HepG2 (cell line): ENCODE measurements around the gene SCAF8. TPM values are rescaled to one million over a fixed set of nuclear protein-coding genes. Genes with fewer than 3 reads are reported as not detected.
A peak's percentile ranks its signal among the peaks of the same experiment; 100 is the strongest.

Source experiments
- PLRG1 ChIP-seq: fragments of 450-650 bp; conservative IDR thresholded peaks from 2 replicates; pipeline ENCODE4 v1.6.1; 2016
- RELA ChIP-seq: sonication (generic); formaldehyde crosslinking; IDR thresholded peaks from 2 replicates; pipeline ENCODE4 v1.4.0; 2020; ENCODE audit warnings: missing genetic modification reagents
- SIX1 ChIP-seq: sonication (generic); formaldehyde crosslinking; IDR thresholded peaks from 2 replicates; pipeline ENCODE4 v1.4.0; 2020; ENCODE audit warnings: missing genetic modification reagents, borderline replicate concordance
- ZBTB3 ChIP-seq: sonication (generic); formaldehyde crosslinking; IDR thresholded peaks from 2 replicates; pipeline ENCODE4 v1.4.0; 2020; ENCODE audit warnings: low read depth, mild to moderate bottlenecking, moderate library complexity, missing genetic modification reagents, borderline replicate concordance
- ZNF350 ChIP-seq: sonication (generic); formaldehyde crosslinking; IDR thresholded peaks from 2 replicates; pipeline ENCODE4 v1.4.0; 2020; ENCODE audit warnings: mild to moderate bottlenecking, low read depth, missing genetic modification reagents, borderline replicate concordance
- ZNF597 ChIP-seq: sonication (generic); formaldehyde crosslinking; IDR thresholded peaks from 2 replicates; pipeline ENCODE4 v1.5.0; 2020; ENCODE audit warnings: missing genetic modification reagents
- polyA plus RNA-seq, 8 experiments: library from polyadenylated mRNA; depleted of rRNA in 3 of 8; stranded (reverse) in 7 of 8; unstranded in 1 of 8; fragments of >200 nt; fragmentation: Illumina TruSeq in 4 of 8; extraction: Trizol in 4 of 8; gene quantifications; 2 replicates each; pipeline versions ENCODE4 v1.2.1 to v1.2.3, GENCODE V29; 2011 to 2016; ENCODE audit warnings: low read depth in 4 of 8, missing spikeins in 1 of 8, mixed read lengths in 1 of 8; ENCODE audit not compliant: insufficient read depth in 1 of 8
- total RNA-seq, 5 experiments: library from RNA; depleted of rRNA; stranded (reverse); fragments of >200 nt; fragmentation: Illumina TruSeq; extraction: Trizol; gene quantifications; 2 replicates each; pipeline ENCODE4 v1.2.3, GENCODE V29; 2016; ENCODE audit warnings: low read depth in 1 of 5
- TF ChIP-seq, protein P1 (sequence below): IDR thresholded peaks from 2 replicates; pipeline ENCODE4 v1.6.1; 2016; ENCODE audit warnings: low read depth
- TF ChIP-seq, protein P2 (sequence below): sonication (generic); formaldehyde crosslinking; IDR thresholded peaks from 2 replicates; pipeline ENCODE4 v1.5.1; 2020; ENCODE audit warnings: missing genetic modification reagents, mild to moderate bottlenecking, borderline replicate concordance
- TF ChIP-seq, protein P3 (sequence below): sonication (generic); formaldehyde crosslinking; IDR thresholded peaks from 2 replicates; pipeline ENCODE4 v1.4.0; 2020; ENCODE audit warnings: missing genetic modification reagents

SCAF8 gene
- total and polyA plus RNA-seq, 2 of the 13 experiments (the other 11 are each of a cell fraction or from before 2014, with no cell fraction given): 15.3 to 40.8 TPM

GRCh38 chr6:154852687-154853086 lies 119.5 kb downstream of the SCAF8 start (continued):
- TF ChIP-seq, protein P1, sequence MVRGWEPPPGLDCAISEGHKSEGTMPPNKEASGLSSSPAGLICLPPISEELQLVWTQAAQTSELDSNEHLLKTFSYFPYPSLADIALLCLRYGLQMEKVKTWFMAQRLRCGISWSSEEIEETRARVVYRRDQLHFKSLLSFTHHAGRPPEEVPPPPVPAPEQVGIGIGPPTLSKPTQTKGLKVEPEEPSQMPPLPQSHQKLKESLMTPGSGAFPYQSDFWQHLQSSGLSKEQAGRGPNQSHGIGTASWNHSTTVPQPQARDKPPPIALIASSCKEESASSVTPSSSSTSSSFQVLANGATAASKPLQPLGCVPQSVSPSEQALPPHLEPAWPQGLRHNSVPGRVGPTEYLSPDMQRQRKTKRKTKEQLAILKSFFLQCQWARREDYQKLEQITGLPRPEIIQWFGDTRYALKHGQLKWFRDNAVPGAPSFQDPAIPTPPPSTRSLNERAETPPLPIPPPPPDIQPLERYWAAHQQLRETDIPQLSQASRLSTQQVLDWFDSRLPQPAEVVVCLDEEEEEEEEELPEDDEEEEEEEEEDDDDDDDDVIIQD (CRISPR knock-in tag): peak; percentile 83; the same call in 1 of the 2 replicates
- TF ChIP-seq ZNF597 (CRISPR knock-in tag) (no peak), RELA (CRISPR knock-in tag) (no peak), ZBTB3 (peak; percentile 35; the same call in 1 of the 2 replicates), PLRG1 (no peak), ZNF350 (no peak), SIX1 (CRISPR knock-in tag) (peak; percentile 93; the same call in 1 of the 2 replicates)
- TF ChIP-seq, protein P2, sequence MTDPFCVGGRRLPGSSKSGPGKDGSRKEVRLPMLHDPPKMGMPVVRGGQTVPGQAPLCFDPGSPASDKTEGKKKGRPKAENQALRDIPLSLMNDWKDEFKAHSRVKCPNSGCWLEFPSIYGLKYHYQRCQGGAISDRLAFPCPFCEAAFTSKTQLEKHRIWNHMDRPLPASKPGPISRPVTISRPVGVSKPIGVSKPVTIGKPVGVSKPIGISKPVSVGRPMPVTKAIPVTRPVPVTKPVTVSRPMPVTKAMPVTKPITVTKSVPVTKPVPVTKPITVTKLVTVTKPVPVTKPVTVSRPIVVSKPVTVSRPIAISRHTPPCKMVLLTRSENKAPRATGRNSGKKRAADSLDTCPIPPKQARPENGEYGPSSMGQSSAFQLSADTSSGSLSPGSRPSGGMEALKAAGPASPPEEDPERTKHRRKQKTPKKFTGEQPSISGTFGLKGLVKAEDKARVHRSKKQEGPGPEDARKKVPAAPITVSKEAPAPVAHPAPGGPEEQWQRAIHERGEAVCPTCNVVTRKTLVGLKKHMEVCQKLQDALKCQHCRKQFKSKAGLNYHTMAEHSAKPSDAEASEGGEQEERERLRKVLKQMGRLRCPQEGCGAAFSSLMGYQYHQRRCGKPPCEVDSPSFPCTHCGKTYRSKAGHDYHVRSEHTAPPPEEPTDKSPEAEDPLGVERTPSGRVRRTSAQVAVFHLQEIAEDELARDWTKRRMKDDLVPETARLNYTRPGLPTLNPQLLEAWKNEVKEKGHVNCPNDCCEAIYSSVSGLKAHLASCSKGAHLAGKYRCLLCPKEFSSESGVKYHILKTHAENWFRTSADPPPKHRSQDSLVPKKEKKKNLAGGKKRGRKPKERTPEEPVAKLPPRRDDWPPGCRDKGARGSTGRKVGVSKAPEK: no peak
- TF ChIP-seq, protein P3, sequence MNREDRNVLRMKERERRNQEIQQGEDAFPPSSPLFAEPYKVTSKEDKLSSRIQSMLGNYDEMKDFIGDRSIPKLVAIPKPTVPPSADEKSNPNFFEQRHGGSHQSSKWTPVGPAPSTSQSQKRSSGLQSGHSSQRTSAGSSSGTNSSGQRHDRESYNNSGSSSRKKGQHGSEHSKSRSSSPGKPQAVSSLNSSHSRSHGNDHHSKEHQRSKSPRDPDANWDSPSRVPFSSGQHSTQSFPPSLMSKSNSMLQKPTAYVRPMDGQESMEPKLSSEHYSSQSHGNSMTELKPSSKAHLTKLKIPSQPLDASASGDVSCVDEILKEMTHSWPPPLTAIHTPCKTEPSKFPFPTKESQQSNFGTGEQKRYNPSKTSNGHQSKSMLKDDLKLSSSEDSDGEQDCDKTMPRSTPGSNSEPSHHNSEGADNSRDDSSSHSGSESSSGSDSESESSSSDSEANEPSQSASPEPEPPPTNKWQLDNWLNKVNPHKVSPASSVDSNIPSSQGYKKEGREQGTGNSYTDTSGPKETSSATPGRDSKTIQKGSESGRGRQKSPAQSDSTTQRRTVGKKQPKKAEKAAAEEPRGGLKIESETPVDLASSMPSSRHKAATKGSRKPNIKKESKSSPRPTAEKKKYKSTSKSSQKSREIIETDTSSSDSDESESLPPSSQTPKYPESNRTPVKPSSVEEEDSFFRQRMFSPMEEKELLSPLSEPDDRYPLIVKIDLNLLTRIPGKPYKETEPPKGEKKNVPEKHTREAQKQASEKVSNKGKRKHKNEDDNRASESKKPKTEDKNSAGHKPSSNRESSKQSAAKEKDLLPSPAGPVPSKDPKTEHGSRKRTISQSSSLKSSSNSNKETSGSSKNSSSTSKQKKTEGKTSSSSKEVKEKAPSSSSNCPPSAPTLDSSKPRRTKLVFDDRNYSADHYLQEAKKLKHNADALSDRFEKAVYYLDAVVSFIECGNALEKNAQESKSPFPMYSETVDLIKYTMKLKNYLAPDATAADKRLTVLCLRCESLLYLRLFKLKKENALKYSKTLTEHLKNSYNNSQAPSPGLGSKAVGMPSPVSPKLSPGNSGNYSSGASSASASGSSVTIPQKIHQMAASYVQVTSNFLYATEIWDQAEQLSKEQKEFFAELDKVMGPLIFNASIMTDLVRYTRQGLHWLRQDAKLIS (CRISPR knock-in tag): no peak
